Astrocyte of the hippocampus (primary cell): ENCODE results near the gene FXYD2.

ENCODE experiments used
- DNase-seq: peaks from one replicate; pipeline ENCODE4 v3.0.0; 2011; ENCODE audit warnings: low read depth, low spot score

FXYD2 gene

GRCh38 chr11:117796872-117797529 lies 27.5 kb downstream of the FXYD2 start, which contains the start of gene DSCAML1:
Gene DSCAML1 (minus strand): TSS chr11:117797216. CDS start chr11:117797079, 137 bp downstream.
- peak; percentile 36 for DNase-seq

GRCh38 chr11:117796456-117796871 lies 28.1 kb downstream of the FXYD2 start:
- DNase-seq: no peak

GRCh38 chr11:117795638-117796455 lies 28.7 kb downstream of the FXYD2 start:
- DNase-seq: no peak

- DNase-seq: no peak
These were observed 29.5 kb downstream of the FXYD2 start for GRCh38 chr11:117794772-117795629.

GRCh38 chr11:117794135-117794534 lies 30.4 kb downstream of the FXYD2 start:
- DNase-seq: no peak

GRCh38 chr11:117793583-117793982 lies 31.0 kb downstream of the FXYD2 start:
- no peak for DNase-seq

GRCh38 chr11:117792992-117793391 lies 31.6 kb downstream of the FXYD2 start:
- DNase-seq: no peak

- DNase-seq: no peak
These were observed 32.3 kb downstream of the FXYD2 start for GRCh38 chr11:117792241-117792640.

- DNase-seq: no peak
These were observed 34.3 kb downstream of the FXYD2 start for GRCh38 chr11:117790279-117790678.

GRCh38 chr11:117789241-117789640 lies 35.3 kb downstream of the FXYD2 start:
- DNase-seq: no peak

- no peak for DNase-seq
These were observed 38.2 kb downstream of the FXYD2 start for GRCh38 chr11:117786135-117786870.

- no peak for DNase-seq
These were observed 42.4 kb downstream of the FXYD2 start for GRCh38 chr11:117782101-117782500.

GRCh38 chr11:117781627-117782026 lies 42.9 kb downstream of the FXYD2 start:
- no peak for DNase-seq

GRCh38 chr11:117780456-117780855 lies 44.1 kb downstream of the FXYD2 start:
- no peak for DNase-seq

- DNase-seq: no peak
These were observed 50.0 kb downstream of the FXYD2 start for GRCh38 chr11:117774553-117774952.

- no peak for DNase-seq
These were observed 52.2 kb downstream of the FXYD2 start for GRCh38 chr11:117772360-117772759.

- DNase-seq: no peak
These were observed 52.7 kb downstream of the FXYD2 start for GRCh38 chr11:117771841-117772240.

GRCh38 chr11:117771197-117771596 lies 53.3 kb downstream of the FXYD2 start:
- DNase-seq: no peak

GRCh38 chr11:117770061-117770460 lies 54.5 kb downstream of the FXYD2 start:
- no peak for DNase-seq
